HepG2 (cell line): ENCODE measurements around the gene CES3. TPM values are rescaled to one million over a fixed set of nuclear protein-coding genes. Genes with fewer than 3 reads are reported as not detected.

ENCODE experiments used
- ATAC-seq: fragments of 200-7000 bp; cut with Tn5 transposase; 3 replicates; pipeline ENCODE4 v1.9.1; 2020; ENCODE audit warnings: mild to moderate bottlenecking, moderate library complexity
- BruUV-seq: library from RNA; stranded (reverse); fragments of 400-500 nt; replicated peaks from 2 replicates; lab custom pipeline; 2021; lab: Mats Ljungman, UMichigan
- CTCF ChIA-PET: fragments of 300-600 bp; formaldehyde crosslinking; extraction: SDS; loops from one replicate; lab custom pipeline; 2021; ENCODE audit warnings: low total read pairs, inconsistent platforms, low intra/inter-chr PET ratio; lab: Yijun Ruan, JAX
- POLR2A ChIA-PET: fragments of 350-600 bp; sonication (Branson Sonifier 250); formaldehyde crosslinking; loops from one replicate; lab custom pipeline; 2020; ENCODE audit warnings: antibody characterized with exemption, inconsistent platforms; lab: Yijun Ruan, JAX
- DNase-seq: peaks from one replicate; pipeline ENCODE4 v3.0.0-alpha.2; 2015; ENCODE audit warnings: low spot score
- FAIRE-seq: peaks from 3 replicates; lab custom pipeline; 2011; peaks lifted over from hg19 to GRCh38; lab: Jason Lieb, UNC
- H2AFZ ChIP-seq: one replicate; pipeline ENCODE4 v1.6.1; 2011; ENCODE audit warnings: low read length, inconsistent platforms
- H3K27ac ChIP-seq: fragments of 300-600 bp; 3 replicates; pipeline ENCODE4 v1.8.0; 2011; ENCODE audit warnings: mixed run types, mild to moderate bottlenecking, mixed read lengths, low read length, inconsistent platforms; ENCODE audit not compliant: insufficient read depth; ENCODE audit errors: extremely low read length
- H3K27me3 ChIP-seq, 2 experiments: fragments of 200-600 bp in 1 of 2; 2 replicates in 1 of 2; 3 replicates in 1 of 2; pipeline versions ENCODE4 v1.6.0 to v1.8.0; 2011; ENCODE audit warnings: low read length in 2 of 2, mild to moderate bottlenecking in 2 of 2, moderate library complexity in 2 of 2, inconsistent platforms in 1 of 2; ENCODE audit not compliant: insufficient read depth in 2 of 2, control insufficient read depth in 1 of 2
- H3K36me3 ChIP-seq, 2 experiments: fragments of 200-600 bp in 1 of 2; replicated peaks in 1 of 2; 2 replicates in 1 of 2; 3 replicates in 1 of 2; pipeline versions ENCODE4 v1.5.1 to v1.8.0; 2011; ENCODE audit warnings: low read length in 2 of 2, inconsistent platforms in 1 of 2; ENCODE audit not compliant: insufficient read depth in 2 of 2, control insufficient read depth in 1 of 2
- H3K4me1 ChIP-seq: 2 replicates; pipeline ENCODE4 v1.5.1; 2012; ENCODE audit warnings: low read length, inconsistent platforms; ENCODE audit not compliant: insufficient read depth
- H3K4me2 ChIP-seq: 2 replicates; pipeline ENCODE4 v1.6.0; 2011; ENCODE audit warnings: low read depth, low read length, inconsistent platforms
- H3K4me3 ChIP-seq, 3 experiments: fragments of 200-600 bp in 1 of 3; sonication (generic), shearing (Covaris generic) in 1 of 3; replicated peaks in 1 of 3; 2 replicates each; pipeline ENCODE4 v1.5.1; 2011 to 2016; ENCODE audit warnings: low read length in 3 of 3, inconsistent platforms in 2 of 3, low read depth in 2 of 3, mild to moderate bottlenecking in 2 of 3, control low read depth in 1 of 3, mixed read lengths in 1 of 3; ENCODE audit not compliant: insufficient read depth in 1 of 3
- H3K79me2 ChIP-seq: one replicate; pipeline ENCODE4 v1.6.1; 2011; ENCODE audit warnings: low read length, inconsistent platforms; ENCODE audit not compliant: insufficient read depth
- H3K9ac ChIP-seq: 2 replicates; pipeline ENCODE4 v1.6.0; 2011; ENCODE audit warnings: mild to moderate bottlenecking, low read depth, low read length, inconsistent platforms; ENCODE audit not compliant: insufficient read depth
- H3K9me3 ChIP-seq: 2 replicates; pipeline ENCODE4 v1.5.1; 2012; ENCODE audit warnings: mild to moderate bottlenecking, low read length
- H4K20me1 ChIP-seq: 2 replicates; pipeline ENCODE4 v1.6.0; 2011; ENCODE audit warnings: inconsistent platforms, mild to moderate bottlenecking, low read length, moderate library complexity; ENCODE audit not compliant: insufficient read depth
- AGO1 ChIP-seq: fragments of 200-400 bp; formaldehyde crosslinking; IDR thresholded peaks from 2 replicates; pipeline ENCODE4 v1.6.1; 2017; ENCODE audit warnings: mild to moderate bottlenecking, low read depth, low read length, moderate library complexity; ENCODE audit not compliant: poor library complexity, severe bottlenecking
- CHCHD3 ChIP-seq: sonication (generic); formaldehyde crosslinking; IDR thresholded peaks from 2 replicates; pipeline ENCODE4 v1.8.0; 2022; ENCODE audit warnings: mild to moderate bottlenecking, missing genetic modification reagents, moderate library complexity
- ELF4 ChIP-seq: sonication (generic); formaldehyde crosslinking; IDR thresholded peaks from 2 replicates; pipeline ENCODE4 v1.5.0; 2020; ENCODE audit warnings: missing genetic modification reagents, mild to moderate bottlenecking, moderate library complexity, borderline replicate concordance
- HNRNPL ChIP-seq: fragments of 200-400 bp; formaldehyde crosslinking; IDR thresholded peaks from 2 replicates; pipeline ENCODE4 v1.6.1; 2017; ENCODE audit warnings: mild to moderate bottlenecking, low read depth, low read length
- MLLT10 ChIP-seq: sonication (generic); formaldehyde crosslinking; IDR thresholded peaks from 2 replicates; pipeline ENCODE4 v1.4.0; 2020; ENCODE audit warnings: missing genetic modification reagents
- RFX5 ChIP-seq: IDR thresholded peaks from 2 replicates; pipeline ENCODE4 v1.6.1; 2011; ENCODE audit warnings: low read depth, low read length, improper control_type of control experiment
- ZFP1 ChIP-seq: IDR thresholded peaks from 2 replicates; pipeline ENCODE4 v1.6.1; 2016
- ZNF180 ChIP-seq: sonication (generic); formaldehyde crosslinking; IDR thresholded peaks from 2 replicates; pipeline ENCODE4 v1.4.0; 2020; ENCODE audit warnings: low read depth, missing genetic modification reagents, borderline replicate concordance
- ZNF256 ChIP-seq: sonication (generic); formaldehyde crosslinking; conservative IDR thresholded peaks from 2 replicates; pipeline ENCODE4 v1.4.0; 2020; ENCODE audit warnings: missing genetic modification reagents
- ZNF264 ChIP-seq: sonication (generic); formaldehyde crosslinking; IDR thresholded peaks from 2 replicates; pipeline ENCODE4 v1.4.0; 2020; ENCODE audit warnings: missing genetic modification reagents
- ZNF354B ChIP-seq: sonication (generic); formaldehyde crosslinking; IDR thresholded peaks from 2 replicates; pipeline ENCODE4 v1.8.0; 2022; ENCODE audit warnings: mild to moderate bottlenecking, missing genetic modification reagents
- ZNF382 ChIP-seq: sonication (generic); formaldehyde crosslinking; IDR thresholded peaks from 2 replicates; pipeline ENCODE4 v1.5.0; 2020; ENCODE audit warnings: missing genetic modification reagents, mild to moderate bottlenecking, borderline replicate concordance
- ZNF558 ChIP-seq: sonication (generic); formaldehyde crosslinking; IDR thresholded peaks from 2 replicates; pipeline ENCODE4 v1.9.0; 2022; ENCODE audit warnings: mild to moderate bottlenecking, missing genetic modification reagents, borderline replicate concordance
- ZNF678 ChIP-seq: sonication (generic); formaldehyde crosslinking; IDR thresholded peaks from 2 replicates; pipeline ENCODE4 v1.4.0; 2020; ENCODE audit warnings: mild to moderate bottlenecking, missing genetic modification reagents
- ZNF713 ChIP-seq: sonication (generic); formaldehyde crosslinking; IDR thresholded peaks from 2 replicates; pipeline ENCODE4 v1.4.0; 2020; ENCODE audit warnings: mild to moderate bottlenecking, missing genetic modification reagents
- WGBS: methylation state at CpG from one replicate; pipeline ENCODE4 v1.1.6; 2017; ENCODE audit warnings: low lambda C conversion rate; 5-methylcytosine and 5-hydroxymethylcytosine counted together
- in situ Hi-C: cut with HindIII; loops from 2 replicates; pipeline ENCODE4 v1.10.0; 2017; ENCODE audit warnings: low pct_unique_long_range_greater_than_20kb; ENCODE audit not compliant: extremely low pct_ligation_motif_present
- intact Hi-C: fragments of 100-400 bp; cut with micrococcal nuclease; formaldehyde crosslinking; loops from one replicate; pipeline ENCODE4 v1.10.0; 2022; ENCODE audit not compliant: unreplicated experiment
- polyA plus RNA-seq, 8 experiments: library from polyadenylated mRNA; depleted of rRNA in 3 of 8; stranded (reverse) in 7 of 8; unstranded in 1 of 8; fragments of >200 nt; fragmentation: Illumina TruSeq in 4 of 8; extraction: Trizol in 4 of 8; gene quantifications; 2 replicates each; pipeline versions ENCODE4 v1.2.1 to v1.2.3, GENCODE V29; 2011 to 2016; ENCODE audit warnings: low read depth in 4 of 8, missing spikeins in 1 of 8, mixed read lengths in 1 of 8; ENCODE audit not compliant: insufficient read depth in 1 of 8
- total RNA-seq, 5 experiments: library from RNA; depleted of rRNA; stranded (reverse); fragments of >200 nt; fragmentation: Illumina TruSeq; extraction: Trizol; gene quantifications; 2 replicates each; pipeline ENCODE4 v1.2.3, GENCODE V29; 2016; ENCODE audit warnings: low read depth in 1 of 5
- TF ChIP-seq, protein P1 (sequence below): sonication (generic); formaldehyde crosslinking; IDR thresholded peaks from 2 replicates; pipeline ENCODE4 v1.8.1; 2023; ENCODE audit warnings: mild to moderate bottlenecking, inconsistent platforms, moderate library complexity, missing genetic modification reagents, borderline replicate concordance

CES3 gene
- total and polyA plus RNA-seq, 2 of the 13 experiments (the other 11 are each of a cell fraction or from before 2014, with no cell fraction given) = 6.6 to 17.4 TPM

DNA sequence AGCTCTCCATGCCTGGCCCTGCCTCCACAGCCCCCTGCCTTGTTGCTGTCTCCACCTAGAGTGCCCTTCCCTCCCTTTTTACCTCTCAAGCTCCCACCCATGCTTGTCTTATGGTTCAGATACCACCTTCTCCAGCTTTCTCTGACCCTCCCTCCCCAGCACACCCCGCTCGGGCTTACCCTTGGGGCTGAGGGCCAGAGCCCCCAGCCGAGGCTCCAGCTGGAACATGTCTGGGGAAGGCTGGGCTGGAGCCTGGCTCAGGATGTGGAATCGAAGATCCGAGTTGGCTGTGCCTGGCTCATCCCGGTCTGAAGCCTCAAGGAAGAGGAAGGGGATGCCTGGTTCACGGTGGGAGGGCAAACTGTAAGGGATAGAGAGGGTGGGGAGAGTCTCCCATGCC lies 46.0 kb upstream of the CES3 start:
- ATAC-seq = no peak
- 55% methylated on average over 7 of the region's 7 CpGs for WGBS
- in situ Hi-C loops = no loop called here

DNA sequence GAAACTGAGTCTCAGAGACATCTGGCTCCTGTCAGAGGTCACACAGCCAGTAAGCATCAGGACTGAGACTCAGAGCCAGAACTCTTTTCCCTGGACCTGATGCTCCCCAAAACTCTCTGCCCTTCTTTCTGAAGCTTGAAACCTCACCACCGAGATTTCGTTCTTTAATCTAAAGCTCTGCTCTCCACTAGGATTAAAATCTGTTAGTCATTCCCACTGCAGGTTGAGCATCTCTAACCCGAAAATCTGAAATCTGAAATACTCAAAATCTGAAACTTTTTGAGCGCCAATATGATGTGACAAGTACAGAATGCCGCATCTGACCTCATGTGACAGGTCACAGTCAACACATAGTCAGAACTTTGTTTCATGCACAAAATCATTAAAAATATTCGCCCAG lies 44.5 kb upstream of the CES3 start:
- POLR2A ChIA-PET = interaction anchor here (7.3 kb wide), 1 partner anchor 14 kb away, joined by 86 read pairs; no protein-coding TSS in a partner anchor
- ATAC-seq (no peak), DNase-seq (no peak), FAIRE-seq (no peak)
- no peak overlapping the region for H3K4me2 ChIP-seq
- intact Hi-C loops (no loop called here), in situ Hi-C loops (no loop called here)
- no peak overlapping the region for H3K4me3 ChIP-seq
- BruUV-seq = no TSS peak
- no peaks in the 10 kb centered on the region for H3K9me3 ChIP-seq
- WGBS = 67% methylated on average over 6 of the region's 6 CpGs
- CTCF ChIA-PET = no interaction called here
- H3K27ac ChIP-seq = no peak overlapping the region
- no peaks in the 10 kb centered on the region for H3K36me3 ChIP-seq
- H3K4me1 ChIP-seq = peaks cover 34% of the 10 kb centered on the region
- no peaks in the 10 kb centered on the region for H3K79me2 ChIP-seq
- H4K20me1 ChIP-seq = no peaks in the 10 kb centered on the region
- peaks cover 0 to 4% of the 10 kb centered on the region in 2 experiments; a peak in 2 of 5 replicates for H3K27me3 ChIP-seq
- no peak overlapping the region for H2AFZ ChIP-seq
- TF ChIP-seq AGO1 (no peak), ZNF382 (CRISPR knock-in tag) (no peak), ZNF713 (no peak), ZFP1 (no peak), HNRNPL (no peak), ZNF264 (CRISPR knock-in tag) (no peak), ZNF180 (CRISPR knock-in tag) (no peak), MLLT10 (CRISPR knock-in tag) (no peak), CHCHD3 (CRISPR knock-in tag) (no peak), ZNF256 (CRISPR knock-in tag) (no peak), ZNF354B (CRISPR knock-in tag) (no peak)
- no peak overlapping the region for H3K9ac ChIP-seq

More for the DNA sequence above, 46.0 kb upstream of the CES3 start:
- TF ChIP-seq ELF4 (CRISPR knock-in tag) (no peak), ZNF678 (CRISPR knock-in tag) (no peak), ZNF558 (CRISPR knock-in tag) (no peak), RFX5 (no peak)
- TF ChIP-seq, protein P1, sequence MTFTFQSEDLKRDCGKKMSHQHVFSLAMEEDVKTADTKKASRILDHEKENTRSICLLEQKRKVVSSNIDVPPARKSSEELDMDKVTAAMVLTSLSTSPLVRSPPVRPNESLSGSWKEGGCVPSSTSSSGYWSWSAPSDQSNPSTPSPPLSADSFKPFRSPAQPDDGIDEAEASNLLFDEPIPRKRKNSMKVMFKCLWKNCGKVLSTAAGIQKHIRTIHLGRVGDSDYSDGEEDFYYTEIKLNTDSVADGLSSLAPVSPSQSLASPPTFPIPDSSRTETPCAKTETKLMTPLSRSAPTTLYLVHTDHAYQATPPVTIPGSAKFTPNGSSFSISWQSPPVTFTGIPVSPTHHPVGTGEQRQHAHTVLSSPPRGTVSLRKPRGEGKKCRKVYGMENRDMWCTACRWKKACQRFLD (CRISPR knock-in tag) = no peak
- Histone ChIP-seq H3K4me1 (peaks cover 37% of the 10 kb centered on the region), H3K36me3 (no peaks in the 10 kb centered on the region), H3K4me2 (no peak overlapping the region), H4K20me1 (no peaks in the 10 kb centered on the region), H3K9ac (no peak overlapping the region), H2AFZ (no peak overlapping the region), H3K27me3 (no peaks in the 10 kb centered on the region; a peak in 1 of 5 replicates), H3K9me3 (no peaks in the 10 kb centered on the region), H3K79me2 (no peaks in the 10 kb centered on the region), H3K27ac (no peak overlapping the region), H3K4me3 (no peak overlapping the region)
- ChIA-PET POLR2A (no interaction called here), CTCF (no interaction called here)
- DNase-seq (no peak), FAIRE-seq (no peak)
- no TSS peak for BruUV-seq
- intact Hi-C loops = no loop called here
